CD4-positive, CD25-positive, alpha-beta regulatory T cell (primary cell): ENCODE data around the gene MAPKAP1. TPM values are rescaled to one million over a fixed set of nuclear protein-coding genes. Genes with fewer than 3 reads are reported as not detected.

Experiments
- ATAC-seq, 2 donors: fragments of 150-1000 bp; cut with Tn5 transposase; one replicate each; pipeline ENCODE4 v1.10.0; 2021; ENCODE audit warnings: low read depth in 2 of 2, moderate number of reproducible peaks in 2 of 2, moderate library complexity in 1 of 2
- DNase-seq, 3 donors: peaks; one replicate each; pipeline versions ENCODE4 v3.0.0 to v3.0.0-alpha.2; 2012 to 2022; ENCODE audit warnings: mixed read lengths in 1 of 3
- H3K27ac ChIP-seq: one replicate; pipeline ENCODE4 v1.7.0; 2013; ENCODE audit warnings: mild to moderate bottlenecking, low read length; ENCODE audit not compliant: insufficient read depth, poor library complexity, severe bottlenecking
- H3K27me3 ChIP-seq: one replicate; pipeline ENCODE4 v1.7.0; 2013; ENCODE audit warnings: low read length; ENCODE audit not compliant: control insufficient read depth, insufficient read depth
- H3K36me3 ChIP-seq: one replicate; pipeline ENCODE4 v1.7.0; 2013; ENCODE audit warnings: mild to moderate bottlenecking, low read length, moderate library complexity; ENCODE audit not compliant: control insufficient read depth, insufficient read depth
- H3K4me1 ChIP-seq: 2 replicates; pipeline ENCODE4 v1.7.0; 2013; ENCODE audit warnings: mild to moderate bottlenecking, low read length; ENCODE audit not compliant: insufficient read depth, control insufficient read depth, poor library complexity, severe bottlenecking
- H3K4me3 ChIP-seq: one replicate; pipeline ENCODE4 v1.7.0; 2013; ENCODE audit warnings: low read depth, mild to moderate bottlenecking, low read length, moderate library complexity
- H3K9me3 ChIP-seq, 2 experiments: 1 replicate in 1 of 2; 2 replicates in 1 of 2; pipeline ENCODE4 v1.7.0; 2013; ENCODE audit warnings: low read length in 2 of 2, mild to moderate bottlenecking in 1 of 2, moderate library complexity in 1 of 2; ENCODE audit not compliant: control insufficient read depth in 2 of 2
- H3K27ac Mint-ChIP-seq, 3 donors: one replicate each; pipeline ENCODE4 v1.8.0; 2020 to 2022; ENCODE audit warnings: mild to moderate bottlenecking in 3 of 3, mixed read lengths in 3 of 3, moderate library complexity in 2 of 3
- H3K27me3 Mint-ChIP-seq: one replicate; pipeline ENCODE4 v1.8.0; 2022; ENCODE audit warnings: mild to moderate bottlenecking, mixed read lengths
- H3K36me3 Mint-ChIP-seq: one replicate; pipeline ENCODE4 v1.8.0; 2020; ENCODE audit warnings: mixed read lengths
- H3K4me1 Mint-ChIP-seq, 4 donors: one replicate each; pipeline ENCODE4 v1.8.0; 2020 to 2022; ENCODE audit warnings: mixed read lengths in 4 of 4, mild to moderate bottlenecking in 1 of 4
- H3K4me3 Mint-ChIP-seq, 4 donors: one replicate each; pipeline ENCODE4 v1.8.0; 2020 to 2022; ENCODE audit warnings: mild to moderate bottlenecking in 4 of 4, mixed read lengths in 4 of 4, moderate library complexity in 3 of 4
- H3K9me3 Mint-ChIP-seq, 7 donors: one replicate each; pipeline ENCODE4 v1.8.0; 2020 to 2022; ENCODE audit warnings: mixed read lengths in 7 of 7, mild to moderate bottlenecking in 3 of 7, moderate library complexity in 2 of 7
- polyA plus RNA-seq, 4 donors: library from polyadenylated mRNA; unstranded; fragments of 300-500 nt; fragmentation: Illumina TruSeq; gene quantifications; one replicate each; pipeline ENCODE4 v1.2.3, GENCODE V29; 2021
- total RNA-seq: library from RNA; stranded (reverse); gene quantifications from one replicate; pipeline ENCODE4 v1.2.3, GENCODE V29; 2022

Gene MAPKAP1
- total and polyA plus RNA-seq, 5 donors from 2014 or later = 40.8 to 53.2 (median 47.3) TPM

- Histone ChIP-seq H3K9me3 (no peaks in the 10 kb centered on the region), H3K27ac (no peak overlapping the region), H3K36me3 (peaks cover 32% of the 10 kb centered on the region), H3K27me3 (no peaks in the 10 kb centered on the region), H3K4me3 (no peak overlapping the region), H3K4me1 (peaks cover 5% of the 10 kb centered on the region)
- DNase-seq (no peak), ATAC-seq (no peak)
- Mint-ChIP-seq H3K27ac (no peak overlapping the region), H3K36me3 (peaks cover 41% of the 10 kb centered on the region), H3K4me1 (peaks cover 26 to 46% (median 36%) of the 10 kb centered on the region in 4 donors), H3K9me3 (peaks cover 0 to 2% (median 0%) of the 10 kb centered on the region in 7 donors), H3K4me3 (no peak overlapping the region), H3K27me3 (no peaks in the 10 kb centered on the region)
Measured at GRCh38 chr9:125654121-125654520, 52.9 kb downstream of the MAPKAP1 start.

- Mint-ChIP-seq H3K27ac (peak overlapping the region in 1 of 3 donors; percentile 39), H3K9me3 (peaks cover 0 to 2% (median 0%) of the 10 kb centered on the region in 7 donors)
- peaks cover 5% of the 10 kb centered on the region for H3K4me1 ChIP-seq
Measured at GRCh38 chr9:125653325-125653724, 53.7 kb downstream of the MAPKAP1 start.

GRCh38 chr9:125652759-125653158 lies 54.2 kb downstream of the MAPKAP1 start:
- ATAC-seq (no peak), DNase-seq (no peak)
- Histone ChIP-seq H3K27me3 (no peaks in the 10 kb centered on the region), H3K4me3 (no peak overlapping the region), H3K36me3 (peaks cover 30% of the 10 kb centered on the region), H3K27ac (no peak overlapping the region), H3K9me3 (no peaks in the 10 kb centered on the region), H3K4me1 (peaks cover 5% of the 10 kb centered on the region)
- Mint-ChIP-seq H3K36me3 (peaks cover 36% of the 10 kb centered on the region), H3K4me3 (no peak overlapping the region), H3K4me1 (peaks cover 26 to 49% (median 40%) of the 10 kb centered on the region in 4 donors), H3K9me3 (peaks cover 0 to 2% (median 0%) of the 10 kb centered on the region in 7 donors), H3K27ac (peak overlapping the region in 1 of 3 donors; percentile 39), H3K27me3 (no peaks in the 10 kb centered on the region)

More at GRCh38 chr9:125653325-125653724, 53.7 kb downstream of the MAPKAP1 start:
- DNase-seq (no peak), ATAC-seq (no peak)
- Mint-ChIP-seq H3K4me1 (peaks cover 26 to 46% (median 39%) of the 10 kb centered on the region in 4 donors), H3K36me3 (peaks cover 41% of the 10 kb centered on the region), H3K4me3 (no peak overlapping the region), H3K27me3 (no peaks in the 10 kb centered on the region)
- no peak overlapping the region for H3K27ac ChIP-seq
- no peak overlapping the region for H3K4me3 ChIP-seq
- H3K27me3 ChIP-seq = no peaks in the 10 kb centered on the region
- peaks cover 32% of the 10 kb centered on the region for H3K36me3 ChIP-seq
- H3K9me3 ChIP-seq = no peaks in the 10 kb centered on the region

- ATAC-seq = no peak
- H3K36me3 Mint-ChIP-seq = peaks cover 32% of the 10 kb centered on the region
- no peak overlapping the region for H3K4me3 ChIP-seq
- peaks cover 27% of the 10 kb centered on the region for H3K36me3 ChIP-seq
- peaks cover 10% of the 10 kb centered on the region for H3K4me1 ChIP-seq
- no peaks in the 10 kb centered on the region for H3K9me3 ChIP-seq
- H3K27ac ChIP-seq = no peak overlapping the region
- peaks cover 0 to 2% (median 0%) of the 10 kb centered on the region in 7 donors for H3K9me3 Mint-ChIP-seq
- no peak for DNase-seq
- no peaks in the 10 kb centered on the region for H3K27me3 Mint-ChIP-seq
- peak overlapping the region in 1 of 4 donors; percentile 52 for H3K4me3 Mint-ChIP-seq
- peaks cover 31 to 52% (median 44%) of the 10 kb centered on the region in 4 donors for H3K4me1 Mint-ChIP-seq
- peak overlapping the region in 1 of 3 donors; percentile 7 for H3K27ac Mint-ChIP-seq
- no peaks in the 10 kb centered on the region for H3K27me3 ChIP-seq
Measured at GRCh38 chr9:125652233-125652594, 54.8 kb downstream of the MAPKAP1 start.

GRCh38 chr9:125651576-125652232 lies 55.3 kb downstream of the MAPKAP1 start:
- Mint-ChIP-seq H3K27ac (no peak overlapping the region), H3K4me1 (peaks cover 31 to 57% (median 48%) of the 10 kb centered on the region in 4 donors)

GRCh38 chr9:125650271-125650737 lies 56.7 kb downstream of the MAPKAP1 start:
- Histone ChIP-seq H3K4me3 (no peak overlapping the region), H3K36me3 (peaks cover 21% of the 10 kb centered on the region), H3K9me3 (no peaks in the 10 kb centered on the region), H3K27ac (no peak overlapping the region), H3K4me1 (peaks cover 26% of the 10 kb centered on the region), H3K27me3 (no peaks in the 10 kb centered on the region)
- Mint-ChIP-seq H3K4me3 (no peak overlapping the region), H3K4me1 (peaks cover 39 to 65% (median 52%) of the 10 kb centered on the region in 4 donors), H3K36me3 (peaks cover 20% of the 10 kb centered on the region), H3K27ac (peak overlapping the region in 2 of 3 donors; percentile 48 to 66), H3K27me3 (no peaks in the 10 kb centered on the region), H3K9me3 (no peaks in the 10 kb centered on the region)
- DNase-seq (no peak), ATAC-seq (peak; percentile 48 to 57)

More at GRCh38 chr9:125651576-125652232, 55.3 kb downstream of the MAPKAP1 start:
- Histone ChIP-seq H3K4me3 (no peak overlapping the region), H3K36me3 (peaks cover 25% of the 10 kb centered on the region), H3K4me1 (peaks cover 16% of the 10 kb centered on the region), H3K27me3 (no peaks in the 10 kb centered on the region), H3K27ac (no peak overlapping the region), H3K9me3 (no peaks in the 10 kb centered on the region)
- Mint-ChIP-seq H3K9me3 (no peaks in the 10 kb centered on the region), H3K4me3 (no peak overlapping the region), H3K27me3 (no peaks in the 10 kb centered on the region), H3K36me3 (peaks cover 28% of the 10 kb centered on the region)
- no peak for DNase-seq
- no peak for ATAC-seq

- Mint-ChIP-seq H3K27me3 (no peaks in the 10 kb centered on the region), H3K4me3 (no peak overlapping the region), H3K9me3 (no peaks in the 10 kb centered on the region), H3K27ac (peak overlapping the region; percentile 1 to 66 (median 48)), H3K36me3 (peaks cover 24% of the 10 kb centered on the region), H3K4me1 (peaks cover 43 to 69% (median 55%) of the 10 kb centered on the region in 4 donors)
- no peak overlapping the region for H3K4me3 ChIP-seq
- H3K36me3 ChIP-seq = peaks cover 21% of the 10 kb centered on the region
- no peak overlapping the region for H3K27ac ChIP-seq
- H3K27me3 ChIP-seq = no peaks in the 10 kb centered on the region
- H3K4me1 ChIP-seq = peaks cover 26% of the 10 kb centered on the region
- DNase-seq (no peak), ATAC-seq (no peak)
- no peaks in the 10 kb centered on the region for H3K9me3 ChIP-seq
Measured at GRCh38 chr9:125649826-125650225, 57.2 kb downstream of the MAPKAP1 start.
